HEK293 (cell line): ENCODE measurements around the gene SLC22A14.

Experiments used
- CTCF ChIA-PET: fragments of 350-600 bp; formaldehyde crosslinking; extraction: SDS; loops from one replicate; lab custom pipeline; 2021; ENCODE audit warnings: antibody characterized with exemption; lab: Yijun Ruan, JAX
- POLR2A ChIA-PET: fragments of 300-600 bp; formaldehyde crosslinking; extraction: SDS; loops from one replicate; lab custom pipeline; 2020; ENCODE audit warnings: antibody characterized with exemption, inconsistent platforms; lab: Yijun Ruan, JAX
- H3K27ac ChIP-seq: fragments of 200-500 bp; sonication (Bioruptor generic); 2 replicates; pipeline ENCODE4 v1.5.1; 2014; ENCODE audit warnings: low read depth, low read length, control low read depth, inconsistent platforms; ENCODE audit errors: extremely low read depth
- H3K36me3 ChIP-seq, 2 experiments: fragments of 200-500 bp in 1 of 2; sonication (Bioruptor generic) in 1 of 2; 1 replicate in 1 of 2; 2 replicates in 1 of 2; pipeline ENCODE4 v1.5.1; 2014 to 2017; ENCODE audit warnings: inconsistent platforms in 2 of 2, low read length in 2 of 2; ENCODE audit not compliant: control insufficient read depth in 2 of 2, insufficient read depth in 1 of 2
- H3K4me1 ChIP-seq: fragments of 200-500 bp; sonication (Bioruptor generic); 2 replicates; pipeline ENCODE4 v1.5.1; 2014; ENCODE audit warnings: mild to moderate bottlenecking, low read length, inconsistent platforms; ENCODE audit not compliant: control insufficient read depth, insufficient read depth
- H3K4me3 ChIP-seq: 2 replicates; pipeline ENCODE4 v1.5.1; 2011; ENCODE audit warnings: low read depth, mild to moderate bottlenecking, control low read depth, low read length, moderate library complexity
- H3K9me3 ChIP-seq: fragments of 200-500 bp; sonication (Bioruptor generic); 2 replicates; pipeline ENCODE4 v1.5.1; 2014; ENCODE audit warnings: low read depth, low read length, inconsistent platforms; ENCODE audit not compliant: control insufficient read depth, insufficient read depth
- AEBP2 ChIP-seq: fragments of 450-650 bp; formaldehyde crosslinking; IDR thresholded peaks from 2 replicates; pipeline ENCODE4 v1.5.1; 2016; ENCODE audit warnings: missing biosample characterization, missing genetic modification characterization, borderline replicate concordance
- ELK4 ChIP-seq: IDR thresholded peaks from 2 replicates; pipeline ENCODE4 v1.6.1; 2011; ENCODE audit warnings: mild to moderate bottlenecking, low read depth, low read length, borderline replicate concordance
- GLI4 ChIP-seq: fragments of 450-650 bp; formaldehyde crosslinking; IDR thresholded peaks from 2 replicates; pipeline ENCODE4 v1.5.1; 2016; ENCODE audit warnings: missing biosample characterization, missing genetic modification characterization
- MZF1 ChIP-seq: fragments of 450-650 bp; formaldehyde crosslinking; IDR thresholded peaks from 2 replicates; pipeline ENCODE4 v1.5.1; 2017; ENCODE audit warnings: missing biosample characterization, missing genetic modification characterization, borderline replicate concordance
- REPIN1 ChIP-seq: fragments of 450-650 bp; formaldehyde crosslinking; IDR thresholded peaks from 2 replicates; pipeline ENCODE4 v1.5.1; 2017; ENCODE audit warnings: missing biosample characterization, missing genetic modification characterization, low read depth
- SCRT1 ChIP-seq: fragments of 450-650 bp; formaldehyde crosslinking; IDR thresholded peaks from 2 replicates; pipeline ENCODE4 v1.5.1; 2016; ENCODE audit warnings: missing biosample characterization, missing genetic modification characterization, borderline replicate concordance
- SP3 ChIP-seq: fragments of 450-650 bp; formaldehyde crosslinking; IDR thresholded peaks from 2 replicates; pipeline ENCODE4 v1.5.1; 2016; ENCODE audit warnings: missing biosample characterization, missing genetic modification characterization
- ZFP3 ChIP-seq: fragments of 450-650 bp; formaldehyde crosslinking; IDR thresholded peaks from 2 replicates; pipeline ENCODE4 v1.5.1; 2016; ENCODE audit warnings: low read depth, missing biosample characterization, missing genetic modification characterization
- ZNF10 ChIP-seq: fragments of 450-650 bp; formaldehyde crosslinking; IDR thresholded peaks from 2 replicates; pipeline ENCODE4 v1.5.1; 2017; ENCODE audit warnings: missing biosample characterization, missing genetic modification characterization
- ZNF16 ChIP-seq: fragments of 450-650 bp; formaldehyde crosslinking; IDR thresholded peaks from 2 replicates; pipeline ENCODE4 v1.5.1; 2016; ENCODE audit warnings: low read depth, missing biosample characterization, missing genetic modification characterization
- ZNF335 ChIP-seq: fragments of 450-650 bp; formaldehyde crosslinking; conservative IDR thresholded peaks from 2 replicates; pipeline ENCODE4 v1.5.1; 2016; ENCODE audit warnings: missing biosample characterization, missing genetic modification characterization
- ZNF366 ChIP-seq: fragments of 450-650 bp; formaldehyde crosslinking; conservative IDR thresholded peaks from 2 replicates; pipeline ENCODE4 v1.5.1; 2016; ENCODE audit warnings: missing biosample characterization, missing genetic modification characterization
- ZNF394 ChIP-seq: fragments of 450-650 bp; formaldehyde crosslinking; IDR thresholded peaks from 2 replicates; pipeline ENCODE4 v1.5.1; 2016; ENCODE audit warnings: missing biosample characterization, missing genetic modification characterization, mild to moderate bottlenecking, moderate library complexity, borderline replicate concordance
- ZNF514 ChIP-seq: fragments of 450-650 bp; formaldehyde crosslinking; IDR thresholded peaks from 2 replicates; pipeline ENCODE4 v1.5.1; 2016; ENCODE audit warnings: missing biosample characterization, missing genetic modification characterization
- ZNF623 ChIP-seq: fragments of 450-650 bp; formaldehyde crosslinking; IDR thresholded peaks from 2 replicates; pipeline ENCODE4 v1.5.1; 2016; ENCODE audit warnings: missing biosample characterization, missing genetic modification characterization
- ZNF664 ChIP-seq: fragments of 450-650 bp; formaldehyde crosslinking; IDR thresholded peaks from 2 replicates; pipeline ENCODE4 v1.5.1; 2016; ENCODE audit warnings: missing biosample characterization, missing genetic modification characterization
- TF ChIP-seq, protein P1 (sequence below): sonication (generic); formaldehyde crosslinking; IDR thresholded peaks from 2 replicates; pipeline ENCODE4 v1.8.1; 2022; ENCODE audit warnings: mild to moderate bottlenecking, moderate library complexity, missing genetic modification reagents
- TF ChIP-seq, protein P2 (sequence below): fragments of 450-650 bp; formaldehyde crosslinking; IDR thresholded peaks from 2 replicates; pipeline ENCODE4 v1.5.1; 2016; ENCODE audit warnings: missing biosample characterization, missing genetic modification characterization

The SLC22A14 gene

GRCh38 chr3:38268087-38268486 lies 14.0 kb upstream of the SLC22A14 start:
- POLR2A ChIA-PET = no interaction called here
- TF ChIP-seq SP3 (tag by site-specific recombination) = no peak
- TF ChIP-seq ZNF623 = no peak
- no peak for TF ChIP-seq ZNF366 (tag by site-specific recombination)
- TF ChIP-seq, protein P1, sequence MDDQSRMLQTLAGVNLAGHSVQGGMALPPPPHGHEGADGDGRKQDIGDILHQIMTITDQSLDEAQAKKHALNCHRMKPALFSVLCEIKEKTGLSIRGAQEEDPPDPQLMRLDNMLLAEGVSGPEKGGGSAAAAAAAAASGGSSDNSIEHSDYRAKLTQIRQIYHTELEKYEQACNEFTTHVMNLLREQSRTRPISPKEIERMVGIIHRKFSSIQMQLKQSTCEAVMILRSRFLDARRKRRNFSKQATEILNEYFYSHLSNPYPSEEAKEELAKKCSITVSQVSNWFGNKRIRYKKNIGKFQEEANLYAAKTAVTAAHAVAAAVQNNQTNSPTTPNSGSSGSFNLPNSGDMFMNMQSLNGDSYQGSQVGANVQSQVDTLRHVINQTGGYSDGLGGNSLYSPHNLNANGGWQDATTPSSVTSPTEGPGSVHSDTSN (CRISPR knock-in tag) = no peak
- TF ChIP-seq ZNF335 = no peak
- no peak for TF ChIP-seq ZNF664 (tag by site-specific recombination)
- TF ChIP-seq AEBP2 (tag by site-specific recombination) = no peak
- Histone ChIP-seq H3K9me3 (no peaks in the 10 kb centered on the region), H3K27ac (no peak overlapping the region), H3K4me3 (no peak overlapping the region), H3K36me3 (no peaks in the 10 kb centered on the region), H3K4me1 (no peaks in the 10 kb centered on the region)
- CTCF ChIA-PET = no interaction called here

GRCh38 chr3:38268522-38268921 lies 13.6 kb upstream of the SLC22A14 start:
- TF ChIP-seq ELK4 (no peak), ZNF10 (tag by site-specific recombination) (no peak), MZF1 (tag by site-specific recombination) (no peak), ZNF16 (tag by site-specific recombination) (no peak), ZNF514 (no peak), ZFP3 (tag by site-specific recombination) (no peak), ZNF394 (tag by site-specific recombination) (no peak), REPIN1 (tag by site-specific recombination) (no peak), GLI4 (tag by site-specific recombination) (no peak), SCRT1 (tag by site-specific recombination) (no peak)
- TF ChIP-seq, protein P2, sequence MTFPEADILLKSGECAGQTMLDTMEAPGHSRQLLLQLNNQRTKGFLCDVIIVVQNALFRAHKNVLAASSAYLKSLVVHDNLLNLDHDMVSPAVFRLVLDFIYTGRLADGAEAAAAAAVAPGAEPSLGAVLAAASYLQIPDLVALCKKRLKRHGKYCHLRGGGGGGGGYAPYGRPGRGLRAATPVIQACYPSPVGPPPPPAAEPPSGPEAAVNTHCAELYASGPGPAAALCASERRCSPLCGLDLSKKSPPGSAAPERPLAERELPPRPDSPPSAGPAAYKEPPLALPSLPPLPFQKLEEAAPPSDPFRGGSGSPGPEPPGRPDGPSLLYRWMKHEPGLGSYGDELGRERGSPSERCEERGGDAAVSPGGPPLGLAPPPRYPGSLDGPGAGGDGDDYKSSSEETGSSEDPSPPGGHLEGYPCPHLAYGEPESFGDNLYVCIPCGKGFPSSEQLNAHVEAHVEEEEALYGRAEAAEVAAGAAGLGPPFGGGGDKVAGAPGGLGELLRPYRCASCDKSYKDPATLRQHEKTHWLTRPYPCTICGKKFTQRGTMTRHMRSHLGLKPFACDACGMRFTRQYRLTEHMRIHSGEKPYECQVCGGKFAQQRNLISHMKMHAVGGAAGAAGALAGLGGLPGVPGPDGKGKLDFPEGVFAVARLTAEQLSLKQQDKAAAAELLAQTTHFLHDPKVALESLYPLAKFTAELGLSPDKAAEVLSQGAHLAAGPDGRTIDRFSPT (tag by site-specific recombination) = no peak
- CTCF ChIA-PET = interaction anchor here (0.5 kb wide), 1 partner anchor 116 kb away, joined by 3 read pairs; no protein-coding TSS in a partner anchor
- H3K9me3 ChIP-seq = no peaks in the 10 kb centered on the region
- H3K4me3 ChIP-seq = no peak overlapping the region
- POLR2A ChIA-PET = no interaction called here
- no peaks in the 10 kb centered on the region for H3K36me3 ChIP-seq
- no peaks in the 10 kb centered on the region for H3K4me1 ChIP-seq
- no peak overlapping the region for H3K27ac ChIP-seq
